Skeletal muscle satellite cell (primary cell): ENCODE measurements around the gene BRD3.

Experiments
- H3K27me3 ChIP-seq: 2 replicates; pipeline ENCODE4 v1.7.0; 2013; ENCODE audit warnings: low read length; ENCODE audit not compliant: control insufficient read depth, insufficient read depth
- H3K36me3 ChIP-seq: 2 replicates; pipeline ENCODE4 v1.7.0; 2013; ENCODE audit warnings: mild to moderate bottlenecking, control low read depth, low read length; ENCODE audit not compliant: insufficient read depth
- H3K4me1 ChIP-seq: 2 replicates; pipeline ENCODE4 v1.7.0; 2013; ENCODE audit warnings: low read length; ENCODE audit not compliant: control insufficient read depth, insufficient read depth
- H3K4me2 ChIP-seq: 2 replicates; pipeline ENCODE4 v1.7.0; 2013; ENCODE audit warnings: mild to moderate bottlenecking, low read length
- H3K4me3 ChIP-seq: 2 replicates; pipeline ENCODE4 v1.7.0; 2013; ENCODE audit warnings: low read length
- H3K9ac ChIP-seq: 2 replicates; pipeline ENCODE4 v1.7.0; 2013; ENCODE audit warnings: mild to moderate bottlenecking, low read depth, low read length, moderate library complexity
- H3K9me3 ChIP-seq: replicated peaks from 2 replicates; pipeline ENCODE4 v1.7.0; 2013; ENCODE audit warnings: mild to moderate bottlenecking, control low read depth, low read length

The BRD3 gene

DNA sequence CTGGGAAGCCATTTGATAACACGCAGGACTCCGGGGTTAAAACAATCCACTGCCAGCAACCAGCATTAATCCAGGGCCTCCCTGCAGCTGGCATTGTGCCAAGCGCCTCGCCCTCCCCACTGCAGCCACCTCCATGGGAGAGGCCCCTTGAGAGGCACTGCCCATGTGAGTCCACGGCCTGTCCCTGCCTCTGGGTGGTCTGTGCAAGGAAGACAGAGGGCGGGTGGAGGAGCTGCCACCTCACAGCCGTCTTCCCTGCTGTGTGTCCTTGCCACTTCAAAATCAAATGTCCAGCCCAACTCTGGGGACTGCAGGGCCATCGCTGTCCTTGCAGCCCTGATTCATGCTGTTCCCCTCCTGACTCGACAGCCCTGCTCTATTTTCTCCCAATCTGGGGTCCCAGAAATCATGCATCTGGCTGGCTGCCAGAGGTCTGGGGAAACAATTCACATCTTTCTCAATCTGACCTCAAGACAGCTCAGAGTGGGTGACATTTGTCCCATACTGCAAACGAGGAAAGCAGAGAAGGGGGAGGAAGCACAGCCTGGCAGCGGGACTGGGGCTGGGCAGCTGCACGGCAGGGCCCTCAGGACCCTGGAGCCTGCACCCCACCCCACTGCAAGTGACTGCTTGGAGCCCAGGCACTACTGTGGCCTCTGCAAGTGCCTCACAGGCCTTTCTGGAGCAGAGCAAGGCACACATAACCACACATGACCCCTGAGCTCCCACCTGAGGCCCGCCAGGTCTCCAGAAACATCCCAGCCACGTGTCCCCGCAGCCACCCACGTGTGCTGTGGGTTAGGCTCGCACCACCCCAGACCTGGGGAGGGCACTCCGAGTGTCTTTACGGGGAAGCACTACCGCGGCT lies 26.8 kb downstream of the BRD3 start:
- H3K4me1 ChIP-seq = peaks cover 7% of the 10 kb centered on the region
- H3K27me3 ChIP-seq = no peaks in the 10 kb centered on the region
- H3K36me3 ChIP-seq = peaks cover 67% of the 10 kb centered on the region
- H3K4me2 ChIP-seq = no peak overlapping the region
- H3K9ac ChIP-seq = no peak overlapping the region
- no peak overlapping the region for H3K4me3 ChIP-seq
- H3K9me3 ChIP-seq = no peaks in the 10 kb centered on the region

DNA sequence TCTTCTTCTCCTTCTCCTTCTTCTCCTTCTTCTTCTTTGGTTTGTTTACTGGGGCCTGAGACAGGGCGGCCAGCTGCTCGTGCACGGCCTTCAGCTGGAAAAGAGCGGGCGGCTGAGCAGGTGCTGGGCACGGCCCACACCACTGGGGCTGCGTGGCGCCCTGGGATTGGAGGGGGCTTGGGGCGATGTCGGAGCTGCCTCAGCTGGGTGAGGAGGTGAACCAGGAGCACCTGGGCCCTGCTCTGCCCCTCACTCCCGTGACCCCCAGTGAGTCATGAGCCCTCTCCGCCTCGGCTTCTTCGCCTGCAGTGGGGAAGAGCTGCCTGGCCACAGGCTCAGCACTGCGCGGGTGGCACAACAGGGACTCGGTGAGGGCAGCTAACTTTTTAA lies 27.7 kb downstream of the BRD3 start:
- Histone ChIP-seq H3K4me1 (peaks cover 7% of the 10 kb centered on the region), H3K4me2 (no peak overlapping the region)

DNA sequence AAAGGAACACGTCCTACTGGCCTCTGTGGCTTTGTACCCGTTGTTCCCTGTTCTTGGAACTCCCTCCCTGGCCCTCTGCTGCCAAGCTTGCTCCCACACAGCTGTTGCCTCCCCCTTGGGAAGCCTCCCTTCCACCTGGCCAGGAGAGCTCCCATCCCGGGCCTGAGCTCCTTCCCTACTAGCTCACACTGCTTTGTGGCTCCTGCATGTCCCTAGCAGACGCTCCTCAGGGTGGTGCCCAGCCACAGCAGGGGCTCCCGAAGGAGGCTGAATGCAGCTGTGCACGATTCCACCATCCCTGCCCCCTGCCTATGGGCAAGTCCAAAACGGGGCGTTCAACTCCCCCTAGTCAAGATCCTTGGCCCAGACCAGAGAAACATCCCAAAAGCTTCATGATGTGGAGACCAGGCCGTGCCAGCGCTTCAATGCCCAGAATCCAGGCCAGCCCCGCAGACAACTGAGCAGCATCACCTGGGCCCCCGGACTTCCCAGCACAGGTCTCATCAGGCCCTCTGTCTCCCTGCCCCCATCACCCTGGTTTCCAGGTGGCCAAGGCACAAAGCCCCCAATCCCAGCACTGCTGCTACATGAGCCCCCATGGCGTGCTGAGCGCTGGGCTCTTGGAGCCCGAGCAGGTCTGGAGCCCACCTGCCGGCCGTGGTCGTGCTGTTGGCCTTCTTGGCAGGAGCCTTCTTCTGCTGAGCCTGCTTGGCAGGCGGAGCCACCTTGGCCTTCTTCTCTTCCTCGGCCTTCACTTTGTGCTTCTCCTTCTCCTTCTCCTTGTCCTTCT lies 28.2 kb downstream of the BRD3 start:
- Histone ChIP-seq H3K4me1 (peaks cover 7% of the 10 kb centered on the region), H3K9me3 (no peaks in the 10 kb centered on the region), H3K4me2 (no peak overlapping the region), H3K36me3 (peaks cover 68% of the 10 kb centered on the region), H3K9ac (no peak overlapping the region), H3K4me3 (no peak overlapping the region), H3K27me3 (no peaks in the 10 kb centered on the region)

More for the DNA sequence above, 27.7 kb downstream of the BRD3 start:
- no peaks in the 10 kb centered on the region for H3K9me3 ChIP-seq
- H3K9ac ChIP-seq = no peak overlapping the region
- peaks cover 68% of the 10 kb centered on the region for H3K36me3 ChIP-seq
- H3K4me3 ChIP-seq = no peak overlapping the region
- no peaks in the 10 kb centered on the region for H3K27me3 ChIP-seq

DNA sequence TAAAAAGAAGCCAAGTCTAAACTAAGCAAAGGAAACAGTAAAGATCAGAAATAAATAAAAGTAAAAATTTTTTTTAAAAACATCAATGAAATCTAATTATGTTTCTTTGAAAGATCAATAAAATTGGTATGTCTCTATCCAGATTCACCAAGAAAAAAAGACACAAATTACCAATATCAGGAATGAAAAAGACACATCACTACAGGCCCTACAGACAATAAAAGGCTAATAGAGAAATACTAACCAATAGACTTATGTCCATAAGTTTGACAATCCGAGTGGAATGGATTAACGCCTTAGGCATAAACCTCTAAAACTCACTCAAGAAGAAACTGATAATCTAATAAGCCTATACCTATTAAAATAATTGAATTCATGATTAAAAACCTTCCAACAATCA lies 30.2 kb downstream of the BRD3 start:
- Histone ChIP-seq H3K36me3 (peaks cover 75% of the 10 kb centered on the region), H3K4me2 (no peak overlapping the region), H3K9me3 (no peaks in the 10 kb centered on the region), H3K9ac (no peak overlapping the region), H3K27me3 (no peaks in the 10 kb centered on the region), H3K4me1 (peaks cover 7% of the 10 kb centered on the region), H3K4me3 (no peak overlapping the region)

- Histone ChIP-seq H3K4me2 (no peak overlapping the region), H3K9me3 (no peaks in the 10 kb centered on the region), H3K4me3 (no peak overlapping the region), H3K36me3 (peaks cover 73% of the 10 kb centered on the region), H3K4me1 (peaks cover 6% of the 10 kb centered on the region), H3K9ac (no peak overlapping the region), H3K27me3 (no peaks in the 10 kb centered on the region)
Observed at GRCh38 chr9:134036130-134036529, 31.7 kb downstream of the BRD3 start.

- Histone ChIP-seq H3K4me3 (no peak overlapping the region), H3K4me2 (no peak overlapping the region), H3K4me1 (no peaks in the 10 kb centered on the region), H3K9ac (no peak overlapping the region), H3K36me3 (peaks cover 77% of the 10 kb centered on the region), H3K27me3 (no peaks in the 10 kb centered on the region), H3K9me3 (no peaks in the 10 kb centered on the region)
Observed at GRCh38 chr9:134035041-134036039, 32.5 kb downstream of the BRD3 start.

DNA sequence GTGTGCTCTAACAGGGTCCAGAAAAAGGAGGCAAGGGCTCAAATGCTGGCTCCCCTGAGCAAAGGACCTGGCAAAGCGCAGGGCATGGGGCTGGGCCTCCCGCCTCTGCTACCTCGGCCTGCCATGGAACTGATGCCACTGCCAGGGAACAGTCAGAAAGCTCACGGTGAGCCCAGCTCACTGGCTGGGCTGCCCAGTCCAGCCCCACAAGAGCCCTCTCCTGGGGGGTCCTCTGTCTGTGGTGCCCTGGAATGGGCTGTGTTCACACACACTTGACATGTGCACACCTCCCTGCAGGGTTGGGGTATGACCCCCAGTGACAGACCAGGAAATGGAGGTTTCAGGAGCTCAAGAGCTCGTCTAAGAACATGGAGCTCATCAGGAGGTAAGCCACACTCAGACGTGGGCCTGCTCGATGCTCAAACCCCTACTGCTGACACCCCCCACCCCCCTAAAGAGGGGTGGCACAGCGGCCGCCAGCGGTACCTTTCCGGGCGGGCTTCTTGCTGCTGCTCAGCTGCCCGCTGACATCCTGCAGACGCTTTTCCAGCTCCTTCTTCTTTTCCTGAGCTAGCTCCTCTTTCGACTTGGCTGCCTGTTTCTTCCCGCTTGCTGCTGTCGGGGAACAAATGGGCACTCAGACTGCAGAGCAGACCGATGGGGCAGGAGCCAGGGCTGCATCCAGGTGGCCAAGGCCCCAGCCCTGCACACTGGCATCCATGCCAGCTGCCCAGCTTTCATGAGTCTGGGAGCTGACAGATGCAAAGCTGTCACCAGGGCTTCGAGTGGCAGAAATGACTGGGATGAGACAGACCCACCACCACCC lies 33.4 kb downstream of the BRD3 start:
- Histone ChIP-seq H3K9ac (no peak overlapping the region), H3K4me1 (no peaks in the 10 kb centered on the region), H3K27me3 (no peaks in the 10 kb centered on the region), H3K9me3 (no peaks in the 10 kb centered on the region), H3K4me2 (no peak overlapping the region), H3K4me3 (no peak overlapping the region), H3K36me3 (peaks cover 71% of the 10 kb centered on the region)

DNA sequence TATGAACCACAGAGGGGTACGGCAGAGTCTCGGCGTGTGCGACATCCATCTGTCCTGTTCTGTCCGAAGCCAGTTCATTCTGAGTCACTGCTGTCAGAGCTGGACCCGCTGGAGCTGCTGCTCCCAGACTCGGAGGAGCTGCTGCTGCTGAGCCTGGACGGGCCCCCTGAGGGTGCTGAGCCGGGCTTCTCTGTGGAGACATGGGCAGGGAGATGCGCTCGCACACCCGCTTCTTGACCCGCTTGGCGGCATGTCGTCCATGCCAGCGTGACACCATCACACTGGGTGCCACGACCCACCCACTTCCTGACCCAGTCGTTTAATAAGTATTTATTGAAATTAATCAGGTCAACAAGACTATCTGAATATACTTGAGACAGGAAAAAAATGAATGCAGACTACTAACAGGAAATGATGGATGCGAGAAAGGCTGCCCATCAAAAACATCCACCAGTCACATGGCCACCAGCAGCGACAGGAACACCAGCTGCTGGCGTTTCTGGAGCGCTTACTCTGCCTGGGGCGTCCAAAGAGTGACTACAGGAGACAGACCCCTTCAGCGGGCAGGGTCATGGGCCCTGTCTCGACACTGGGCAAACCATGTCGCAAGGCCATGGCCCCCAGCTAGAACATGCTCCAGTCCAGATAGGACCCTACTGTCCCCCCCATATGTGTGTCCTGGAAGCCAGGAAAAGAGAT lies 34.2 kb downstream of the BRD3 start:
- Histone ChIP-seq H3K9ac (no peak overlapping the region), H3K4me2 (no peak overlapping the region), H3K36me3 (peaks cover 70% of the 10 kb centered on the region), H3K27me3 (no peaks in the 10 kb centered on the region), H3K9me3 (no peaks in the 10 kb centered on the region), H3K4me1 (no peaks in the 10 kb centered on the region), H3K4me3 (no peak overlapping the region)

DNA sequence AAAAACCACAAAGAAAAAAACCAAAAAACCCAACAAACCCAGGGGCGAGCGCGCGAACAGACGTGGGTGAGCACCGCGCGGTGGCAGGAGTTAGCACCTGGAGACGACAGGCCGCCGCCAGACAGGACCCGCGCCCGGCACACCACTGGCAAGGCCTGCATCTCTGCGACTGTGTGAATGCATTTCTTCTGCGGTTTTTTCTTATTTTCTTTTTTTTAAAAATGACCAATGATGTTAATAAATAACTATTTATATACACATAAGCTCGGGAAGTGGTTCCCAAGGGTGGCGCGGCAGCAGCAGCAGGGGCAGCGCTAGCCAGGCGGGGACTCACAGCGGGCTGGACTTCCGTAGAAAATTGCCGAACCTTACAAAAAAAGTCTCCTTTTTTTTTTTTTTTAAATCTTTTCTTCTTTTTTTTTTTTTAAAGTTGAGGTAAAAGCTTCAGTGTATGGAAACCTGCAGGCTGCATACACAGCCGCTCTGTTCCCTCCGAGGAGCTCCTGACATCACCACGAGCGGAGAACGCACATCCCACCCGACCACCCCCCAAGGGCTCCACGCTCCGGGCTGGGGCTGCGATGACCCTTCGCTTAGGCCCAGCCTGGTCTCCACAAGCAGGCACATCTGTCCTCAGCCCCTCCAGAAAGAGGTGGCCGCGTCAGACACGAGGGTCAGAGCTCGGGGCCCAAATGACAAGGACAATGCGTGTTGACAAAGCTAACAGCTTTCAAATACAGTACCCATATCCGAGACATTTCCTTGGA lies 35.2 kb downstream of the BRD3 start:
- Histone ChIP-seq H3K4me3 (no peak overlapping the region), H3K4me2 (no peak overlapping the region), H3K36me3 (peaks cover 60% of the 10 kb centered on the region), H3K9me3 (no peaks in the 10 kb centered on the region), H3K4me1 (no peaks in the 10 kb centered on the region), H3K27me3 (no peaks in the 10 kb centered on the region), H3K9ac (no peak overlapping the region)
